Esophagus squamous epithelium (tissue), 5 donors: Measurements from ENCODE around the gene ZMIZ1. TPM values are rescaled to one million over a fixed set of nuclear protein-coding genes. Genes with fewer than 3 reads are reported as not detected.

ENCODE experiments used
- DNase-seq: peaks from one replicate; lab custom pipeline; 2025; lab: John Stamatoyannopoulos, UW
- H3K27ac ChIP-seq, 4 donors: fragments of 200-600 bp; sonication (generic); one replicate each; pipeline ENCODE4 v1.5.1; 2016 to 2019; ENCODE audit warnings: mild to moderate bottlenecking in 1 of 4
- H3K27me3 ChIP-seq, 4 donors: fragments of 200-600 bp; sonication (generic); 1 replicate in 3 of 4; 2 replicates in 1 of 4; pipeline versions ENCODE4 v1.5.1 to v1.6.0; 2017 to 2021; ENCODE audit warnings: antibody characterized with exemption in 1 of 4
- H3K36me3 ChIP-seq, 3 donors: fragments of 200-600 bp; sonication (generic); one replicate each; pipeline ENCODE4 v1.5.1; 2016 to 2019
- H3K4me1 ChIP-seq, 3 donors: fragments of 200-600 bp; sonication (generic); one replicate each; pipeline ENCODE4 v1.5.1; 2017 to 2019
- H3K4me3 ChIP-seq, 4 donors: fragments of 200-600 bp; sonication (generic); 1 replicate in 3 of 4; 2 replicates in 1 of 4; pipeline ENCODE4 v1.5.1; 2016 to 2019; ENCODE audit warnings: mild to moderate bottlenecking in 2 of 4, moderate library complexity in 1 of 4
- H3K9me3 ChIP-seq, 3 donors: fragments of 200-600 bp; sonication (generic); one replicate each; pipeline ENCODE4 v1.5.1; 2016 to 2019
- CTCF ChIP-seq, 6 experiments: fragments of 450-650 bp in 4 of 6; fragments of 200-600 bp in 2 of 6; sonication (generic) in 2 of 6; IDR thresholded peaks; one replicate each; pipeline ENCODE4 v1.5.1; 2016 to 2019; ENCODE audit warnings: antibody characterized with exemption in 6 of 6, mild to moderate bottlenecking in 4 of 6, moderate library complexity in 4 of 6
- POLR2A ChIP-seq, 4 donors: fragments of 450-650 bp; IDR thresholded peaks; one replicate each; pipeline ENCODE4 v1.6.1; 2017; ENCODE audit warnings: antibody characterized with exemption in 4 of 4, mild to moderate bottlenecking in 4 of 4, moderate library complexity in 3 of 4
- WGBS, 2 donors: methylation state at CpG; one replicate each; pipeline ENCODE4 v1.1.5; 2018; 5-methylcytosine and 5-hydroxymethylcytosine counted together
- intact Hi-C: fragments of 100-400 bp; cut with DNase I; formaldehyde crosslinking; loops from one replicate; pipeline ENCODE4 v1.15.0; 2022
- total RNA-seq, 4 donors: library from RNA; depleted of rRNA; stranded (reverse); fragments of >200 nt; gene quantifications; one replicate each; pipeline ENCODE4 v1.1.0, GENCODE V29; 2016
- donor health status: DM: yes; HTN: yes; CAD: no.

The ZMIZ1 gene
- total RNA-seq, 4 donors from 2014 or later: 28.2 to 79.5 (median 40.4) TPM

- Histone ChIP-seq H3K27me3 (no peaks in the 10 kb centered on the region), H3K27ac (no peak overlapping the region), H3K4me1 (peaks cover 23 to 59% (median 26%) of the 10 kb centered on the region in 3 donors), H3K36me3 (peaks cover 0 to 17% (median 0%) of the 10 kb centered on the region in 3 donors), H3K9me3 (no peaks in the 10 kb centered on the region), H3K4me3 (no peak overlapping the region)
- TF ChIP-seq CTCF (IDR thresholded peaks at IDR 0.05): no peak
- TF ChIP-seq POLR2A (IDR thresholded peaks at IDR 0.05): no peak
- intact Hi-C loops: no loop called here
- WGBS, 2 donors: 76 to 83% methylated on average over 11 of the region's 11 CpGs
- no peak for DNase-seq
Measured at GRCh38 chr10:79319115-79319771, 250.5 kb downstream of the ZMIZ1 start.

- 94 to 96% methylated on average over 2 of the region's 2 CpGs for WGBS, 2 donors
- no peak overlapping the region for H3K27ac ChIP-seq
- DNase-seq: no peak
- peaks cover 23 to 59% (median 26%) of the 10 kb centered on the region in 3 donors for H3K4me1 ChIP-seq
- no peaks in the 10 kb centered on the region for H3K9me3 ChIP-seq
- TF ChIP-seq POLR2A (IDR thresholded peaks at IDR 0.05) (no peak), CTCF (IDR thresholded peaks at IDR 0.05) (no peak)
- no peak overlapping the region for H3K4me3 ChIP-seq
- no peaks in the 10 kb centered on the region for H3K27me3 ChIP-seq
- intact Hi-C loops: no loop called here
- H3K36me3 ChIP-seq: peaks cover 0 to 6% (median 0%) of the 10 kb centered on the region in 3 donors
Measured at GRCh38 chr10:79320316-79320715, 251.6 kb downstream of the ZMIZ1 start.

GRCh38 chr10:79320820-79321493 is 252.2 kb downstream of the ZMIZ1 start:
- WGBS, 2 donors: 59 to 75% methylated on average over 7 of the region's 7 CpGs
- Histone ChIP-seq H3K9me3 (no peaks in the 10 kb centered on the region), H3K27ac (peak overlapping the region in 3 of 4 donors; percentile 24 to 46 (median 38)), H3K36me3 (no peaks in the 10 kb centered on the region), H3K4me1 (peaks cover 23 to 59% (median 26%) of the 10 kb centered on the region in 3 donors), H3K4me3 (no peak overlapping the region), H3K27me3 (no peaks in the 10 kb centered on the region)
- intact Hi-C loops: no loop called here
- no peak for DNase-seq
- TF ChIP-seq POLR2A (IDR thresholded peaks at IDR 0.05) (no peak), CTCF (IDR thresholded peaks at IDR 0.05) (no peak)

GRCh38 chr10:79321494-79321882 is 252.7 kb downstream of the ZMIZ1 start:
- H3K4me1 ChIP-seq: peaks cover 20 to 56% (median 26%) of the 10 kb centered on the region in 3 donors
- TF ChIP-seq POLR2A (IDR thresholded peaks at IDR 0.05) (no peak), CTCF (IDR thresholded peaks at IDR 0.05) (no peak)

GRCh38 chr10:79321951-79322350 is 253.2 kb downstream of the ZMIZ1 start:
- Histone ChIP-seq H3K9me3 (no peaks in the 10 kb centered on the region), H3K4me3 (no peak overlapping the region), H3K36me3 (no peaks in the 10 kb centered on the region), H3K27me3 (no peaks in the 10 kb centered on the region), H3K27ac (peak overlapping the region in 3 of 4 donors; percentile 24 to 46 (median 38)), H3K4me1 (peaks cover 16 to 51% (median 21%) of the 10 kb centered on the region in 3 donors)
- DNase-seq: no peak
- intact Hi-C loops: no loop called here
- no peak for TF ChIP-seq POLR2A (IDR thresholded peaks at IDR 0.05)

More at GRCh38 chr10:79321494-79321882, 252.7 kb downstream of the ZMIZ1 start:
- Histone ChIP-seq H3K4me3 (no peak overlapping the region), H3K36me3 (no peaks in the 10 kb centered on the region), H3K27ac (peak overlapping the region in 3 of 4 donors; percentile 24 to 46 (median 38)), H3K9me3 (no peaks in the 10 kb centered on the region), H3K27me3 (no peaks in the 10 kb centered on the region)
- intact Hi-C loops: no loop called here
- DNase-seq: no peak
- WGBS, 2 donors: 69 to 75% methylated on average over 2 of the region's 2 CpGs
